Measurements from ENCODE around the gene GGA1.
A peak's percentile ranks its signal among the peaks of the same experiment; 100 is the strongest.
"Not testable (repeated sequence)": the region's sequence is repeated elsewhere in the genome, so short reads cannot be mapped to it uniquely, and the experiment has no call there.

The GGA1 gene

DNA sequence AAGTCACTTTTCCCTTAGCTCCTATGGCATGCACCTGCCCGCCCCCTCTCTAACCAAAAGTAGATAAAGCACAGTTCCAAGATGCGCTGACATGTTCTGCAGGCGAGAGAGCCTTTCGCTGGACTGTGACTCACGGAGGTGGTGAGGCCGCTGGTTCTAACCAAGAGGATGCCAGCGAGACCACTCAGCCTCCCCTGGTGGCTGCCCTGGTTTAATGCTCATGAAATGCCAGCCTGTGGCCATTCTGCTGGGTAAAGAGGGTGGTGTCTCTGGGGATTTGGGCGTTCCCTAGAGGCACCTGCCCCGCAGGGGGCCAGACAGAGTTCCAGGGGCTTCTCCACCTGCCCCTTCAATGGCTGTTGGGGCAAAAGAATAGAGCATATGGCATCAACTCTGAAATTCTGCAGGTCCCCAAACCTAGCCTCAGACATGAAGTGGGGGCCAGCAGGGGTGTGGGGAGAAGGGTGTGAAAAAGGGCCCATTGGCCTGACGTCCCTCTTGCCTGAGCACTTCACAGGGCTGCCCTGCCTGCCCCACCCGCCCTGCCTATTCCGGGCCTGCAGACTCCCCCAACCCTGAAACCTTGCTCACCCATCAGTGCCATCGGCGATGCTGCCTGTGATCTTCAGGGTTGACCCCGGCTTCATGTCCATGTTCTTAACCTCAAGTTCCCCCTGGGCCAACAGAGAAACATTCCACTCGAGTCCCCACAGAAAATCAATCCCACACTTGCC is 37.2 kb upstream of the GGA1 start:
- no peak for DNase-seq

DNA sequence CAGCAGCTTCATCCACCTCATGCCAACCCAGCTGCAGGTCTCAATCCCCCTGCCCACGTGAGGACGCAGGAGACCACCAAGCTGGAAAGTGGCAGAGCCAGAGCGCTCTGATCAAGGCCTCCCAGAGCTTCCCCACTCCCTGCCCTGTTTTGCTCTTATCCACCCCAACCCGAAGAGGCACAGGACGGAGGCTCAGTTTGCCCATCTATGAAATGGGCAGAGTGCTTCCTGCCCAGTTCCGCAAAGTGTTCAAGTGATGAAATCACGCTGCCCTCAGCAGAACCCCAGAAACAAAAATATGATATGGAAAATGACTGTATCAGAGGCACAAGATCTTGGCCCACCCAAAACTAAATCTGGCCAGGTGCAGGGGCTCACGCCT is 36.7 kb upstream of the GGA1 start:
- no peak for DNase-seq

DNA sequence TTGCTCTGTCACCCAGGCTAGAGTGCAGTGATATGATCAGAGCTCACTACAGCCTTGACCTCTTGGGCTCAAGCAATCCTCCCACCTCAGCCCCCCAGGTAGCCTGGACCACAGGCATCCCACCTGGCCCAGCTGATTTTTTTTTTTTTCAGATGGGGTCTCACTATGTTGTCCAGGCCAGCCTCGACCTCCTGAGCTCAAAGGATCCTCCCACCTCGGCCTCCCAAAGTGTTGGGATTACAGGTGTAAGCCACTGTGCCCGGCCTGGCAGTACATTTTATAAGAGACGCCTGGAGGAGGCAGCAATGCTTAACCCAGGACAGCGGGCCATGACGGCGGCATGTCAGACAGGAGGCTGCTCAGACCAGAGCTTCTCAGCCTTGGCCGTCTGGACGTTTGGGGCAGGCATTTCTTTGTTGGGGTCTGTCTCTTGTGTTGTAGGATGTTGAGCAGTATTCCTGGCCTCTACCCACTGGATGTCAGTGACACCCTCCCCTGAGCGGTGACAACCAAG is 33.1 kb upstream of the GGA1 start:
- no peak for DNase-seq

DNA sequence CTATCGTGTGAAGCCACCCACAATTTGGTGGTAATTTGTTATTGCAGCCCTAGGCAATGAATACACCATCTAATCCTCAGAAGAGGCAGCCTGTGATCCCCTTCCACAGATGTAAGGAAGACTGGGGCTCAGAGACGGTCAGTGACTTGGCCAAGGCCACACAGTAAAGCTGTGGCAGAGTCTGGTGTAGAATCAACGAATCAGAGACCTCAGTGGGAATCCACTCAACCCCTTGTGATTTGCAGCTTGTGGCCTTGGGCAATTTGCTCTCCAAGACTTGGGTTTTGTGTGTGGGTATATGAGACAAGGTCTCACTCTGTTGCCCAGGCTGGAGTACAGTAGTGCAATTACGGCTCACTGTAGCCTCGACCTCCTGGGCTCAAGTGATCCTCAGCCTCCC is 30.6 kb upstream of the GGA1 start:
- DNase-seq = no peak

DNA sequence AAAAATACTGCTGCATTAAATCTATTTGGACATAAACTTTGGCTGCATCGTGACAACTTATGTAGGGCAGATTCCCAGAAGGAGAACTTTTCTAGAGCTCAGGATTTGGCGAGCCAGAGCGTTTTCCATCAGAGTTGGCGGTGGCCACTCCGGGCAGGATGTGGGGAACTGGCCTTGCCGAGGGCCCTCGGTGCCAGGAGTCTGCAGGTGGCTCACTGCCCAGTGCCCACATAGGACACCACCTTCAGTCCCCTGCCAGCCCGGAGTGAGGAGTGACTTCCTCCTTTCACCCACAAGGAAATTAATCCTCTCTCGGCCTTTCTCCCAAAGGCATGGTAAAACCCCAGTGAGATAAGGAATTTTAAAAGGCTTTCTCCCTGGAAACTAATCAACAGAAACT is 27.1 kb upstream of the GGA1 start:
- DNase-seq = no peak

DNA sequence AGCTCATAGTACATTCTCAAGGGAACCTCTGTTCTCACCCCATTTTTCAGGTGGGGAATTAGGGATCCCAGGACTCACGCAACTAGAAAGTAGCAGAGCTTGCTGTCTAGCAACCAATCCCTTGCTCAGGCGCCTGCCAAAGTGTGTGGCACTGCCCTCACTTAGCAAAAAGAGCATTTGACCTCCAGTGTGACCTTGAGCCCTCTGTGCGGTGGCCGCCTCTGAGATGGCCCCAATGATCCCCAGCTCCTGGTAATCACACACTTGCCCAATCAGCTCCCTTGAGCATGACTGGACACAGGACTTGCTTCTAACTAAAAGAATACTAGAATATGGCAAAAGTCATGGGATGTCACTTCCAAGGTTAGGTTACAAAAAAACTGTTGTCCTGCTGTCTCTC is 26.1 kb upstream of the GGA1 start:
- no peak for DNase-seq

DNA sequence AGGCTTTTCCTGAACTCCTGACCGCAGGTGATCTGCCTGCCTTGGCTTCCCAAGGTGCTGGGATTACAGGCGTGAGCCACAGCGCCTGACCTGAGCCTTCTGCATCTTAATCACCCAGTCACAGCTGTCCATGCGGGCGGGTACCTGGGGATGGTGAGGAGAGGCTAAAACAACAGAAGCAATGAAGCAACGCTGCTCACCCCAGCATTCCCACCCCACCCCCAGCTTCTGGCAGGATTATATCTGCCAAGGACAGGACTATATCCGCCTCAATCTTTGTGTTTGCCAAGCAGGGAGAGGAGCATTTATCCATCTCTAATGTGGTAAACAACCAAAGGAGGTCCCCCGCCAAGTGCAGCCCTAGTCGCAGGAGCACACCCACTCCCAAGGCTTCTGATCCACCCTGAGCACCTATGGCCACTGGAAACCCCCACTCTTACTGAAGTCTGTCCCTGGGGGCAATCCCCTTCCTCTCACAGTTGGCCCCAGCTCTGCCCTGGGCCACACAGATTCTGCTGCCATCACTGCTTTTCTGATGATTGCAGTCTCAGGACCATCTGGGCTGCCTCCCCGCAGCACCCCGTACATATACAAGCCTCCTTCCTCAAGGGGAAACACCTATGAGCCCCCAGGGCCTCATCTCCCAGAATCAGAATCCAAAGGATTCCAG is 20.0 kb upstream of the GGA1 start:
- DNase-seq = no peak

DNA sequence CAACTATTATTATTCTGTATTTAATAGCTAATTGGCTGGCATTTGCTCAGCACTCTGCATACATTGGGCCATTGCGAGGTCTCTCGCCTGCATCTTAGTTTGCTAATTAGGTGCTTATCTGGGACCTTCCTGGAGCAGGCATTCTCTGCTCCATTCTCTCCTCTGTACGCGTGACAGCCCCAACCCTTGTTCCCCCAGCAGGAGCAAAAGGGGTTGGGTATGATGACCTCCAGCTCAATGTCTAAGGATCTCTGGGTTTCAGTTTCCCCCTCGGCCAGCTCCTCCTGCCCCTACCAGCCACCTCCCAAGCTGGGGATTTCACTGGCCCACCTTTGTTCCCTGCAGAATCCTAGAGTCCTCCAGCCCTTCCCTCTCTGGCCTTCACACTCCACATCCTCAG is 19.0 kb upstream of the GGA1 start:
- no peak for DNase-seq

DNA sequence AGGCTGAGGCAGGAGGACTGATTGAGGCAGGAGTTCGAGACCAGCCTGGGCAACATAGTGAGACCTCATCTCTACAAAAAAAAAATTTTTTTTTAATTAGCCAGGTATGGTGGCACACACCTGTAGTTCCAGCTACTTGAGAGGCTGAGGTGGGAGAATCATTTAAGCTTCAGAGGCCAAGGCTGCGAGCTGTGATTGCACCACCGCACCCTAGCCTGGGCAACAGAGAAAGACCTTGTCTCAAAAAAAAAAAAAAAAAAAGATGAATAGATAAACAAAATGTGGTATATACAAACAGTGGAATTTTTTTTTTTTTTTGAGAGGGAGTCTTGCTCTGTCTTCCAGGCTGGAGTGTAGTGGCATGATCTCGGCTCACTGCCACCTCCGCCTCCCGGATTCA is 17.6 kb upstream of the GGA1 start:
- DNase-seq = not testable (repeated sequence)

DNA sequence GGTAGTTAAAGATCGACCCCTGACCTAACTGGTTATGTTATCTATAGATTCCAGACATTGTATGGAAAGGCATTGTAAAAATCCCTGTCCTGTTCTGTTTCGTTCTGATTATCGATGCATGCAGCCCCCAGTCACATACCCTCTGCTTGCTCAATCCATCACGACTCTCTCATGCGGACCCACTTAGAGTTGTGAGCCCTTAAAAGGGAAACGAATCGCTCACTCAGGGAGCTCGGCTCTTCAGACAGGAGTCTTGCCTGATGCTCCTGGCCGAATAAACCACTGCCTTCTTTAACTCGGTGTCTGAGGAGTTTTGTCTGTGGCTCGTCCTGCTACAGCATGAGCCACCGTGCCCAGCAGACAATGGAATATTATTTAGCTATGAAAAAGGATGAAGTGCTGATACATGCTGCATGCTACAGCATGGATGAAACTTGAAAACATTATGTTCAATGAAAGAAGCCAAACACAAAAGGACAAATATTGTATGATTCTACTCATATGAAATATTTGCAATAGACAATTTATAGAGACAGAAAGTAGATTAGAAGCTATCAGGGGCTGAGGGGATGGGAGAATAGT is 16.7 kb upstream of the GGA1 start:
- DNase-seq = no peak

DNA sequence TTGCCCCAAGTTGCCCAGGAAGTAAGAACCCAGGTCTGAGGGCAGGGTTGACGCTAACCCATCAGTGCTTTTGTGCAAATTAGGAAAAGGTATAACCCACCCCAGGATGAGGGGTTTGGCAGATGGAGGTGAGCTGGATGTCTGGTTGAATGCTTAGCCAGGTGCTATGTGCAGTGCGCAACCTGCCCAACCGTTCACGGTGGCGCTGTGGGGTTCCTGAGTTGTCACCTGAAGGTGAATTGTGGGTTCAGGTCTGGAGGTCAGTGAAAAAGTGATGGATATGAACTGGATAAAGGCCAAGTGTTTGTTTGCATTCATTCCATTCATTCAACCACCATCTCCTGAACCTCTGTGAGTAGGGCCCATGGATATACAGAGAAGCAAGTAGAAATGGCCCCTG is 14.4 kb upstream of the GGA1 start:
- DNase-seq = no peak

DNA sequence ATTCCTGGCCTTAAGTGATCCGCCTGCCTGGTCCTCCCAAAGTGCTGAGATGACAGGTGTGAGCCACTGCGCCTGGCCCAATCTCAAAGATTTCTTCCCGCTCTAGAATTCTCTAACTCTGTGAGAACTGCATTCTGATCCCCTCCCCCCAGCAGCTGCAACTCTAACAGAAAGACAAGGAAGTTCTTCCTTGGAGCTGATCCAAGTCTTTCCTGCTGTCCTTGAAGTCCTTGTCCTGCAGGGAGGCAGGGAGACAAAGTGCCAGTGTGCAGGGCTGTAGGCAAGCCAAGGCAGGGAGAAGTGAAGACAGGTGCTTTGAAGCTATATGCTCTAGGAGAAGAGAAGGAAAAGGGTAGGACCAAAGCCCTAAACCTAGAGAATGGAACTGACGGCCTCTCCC is 9.5 kb upstream of the GGA1 start:
- DNase-seq = no peak

DNA sequence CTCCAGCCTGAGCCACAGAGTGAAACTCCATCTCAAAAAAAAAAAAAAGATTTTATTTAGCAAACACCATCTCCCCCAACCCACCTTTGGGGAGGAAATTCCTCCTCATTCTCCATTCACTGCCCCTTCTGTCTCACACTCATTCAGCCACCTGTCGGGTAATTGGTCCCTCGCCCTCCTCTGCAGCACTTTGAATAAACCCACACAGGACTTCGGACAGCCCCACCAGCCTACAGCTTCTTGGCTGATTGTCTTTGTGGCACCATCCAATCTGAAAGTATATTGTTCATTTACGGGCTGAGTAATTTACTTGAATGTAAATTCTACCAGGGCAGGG is 7.5 kb upstream of the GGA1 start:
- DNase-seq = no peak

DNA sequence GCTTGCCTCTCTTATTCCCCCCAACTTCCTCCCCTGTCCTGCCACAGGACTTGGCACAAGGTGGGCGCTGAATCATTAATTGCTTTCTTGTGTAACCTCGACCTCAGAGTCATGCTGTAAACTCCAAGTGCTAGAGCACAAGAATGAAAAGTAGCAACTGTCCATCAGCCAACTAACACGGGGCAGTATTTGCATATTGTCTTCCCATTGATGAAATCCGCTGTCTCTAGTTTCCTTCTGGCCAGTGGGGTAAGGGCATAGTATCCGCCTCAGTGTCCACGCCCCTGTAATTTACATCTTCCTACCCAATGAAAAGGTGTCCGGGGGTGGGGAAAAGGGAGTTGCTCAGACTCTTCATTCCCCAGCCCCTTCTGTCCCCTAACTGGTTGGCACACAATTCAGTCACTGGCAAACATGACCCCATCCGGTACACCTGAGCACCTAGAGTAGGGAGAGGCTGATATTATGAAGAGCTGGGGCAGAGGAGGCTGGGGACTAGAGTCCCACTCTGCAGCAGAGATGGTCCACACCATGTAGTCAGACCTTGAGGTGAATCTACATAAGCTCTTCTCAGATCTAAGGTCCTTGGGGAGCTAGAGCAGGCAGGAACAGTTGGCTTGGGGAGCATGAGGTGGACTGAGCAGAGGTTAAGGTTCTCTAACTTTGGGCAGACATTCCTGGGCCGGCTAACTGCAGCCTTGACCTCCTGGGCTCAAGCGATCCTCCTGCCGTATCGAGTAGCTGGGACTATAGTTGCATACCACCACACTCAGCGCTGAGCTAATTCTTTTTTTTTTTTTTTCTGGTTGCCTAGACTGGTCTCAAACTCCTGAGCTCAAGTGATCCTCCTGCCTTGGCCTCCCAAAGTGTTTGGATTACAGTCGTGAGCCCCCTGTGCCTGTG is 6.8 kb upstream of the GGA1 start:
- DNase-seq = no peak

DNA sequence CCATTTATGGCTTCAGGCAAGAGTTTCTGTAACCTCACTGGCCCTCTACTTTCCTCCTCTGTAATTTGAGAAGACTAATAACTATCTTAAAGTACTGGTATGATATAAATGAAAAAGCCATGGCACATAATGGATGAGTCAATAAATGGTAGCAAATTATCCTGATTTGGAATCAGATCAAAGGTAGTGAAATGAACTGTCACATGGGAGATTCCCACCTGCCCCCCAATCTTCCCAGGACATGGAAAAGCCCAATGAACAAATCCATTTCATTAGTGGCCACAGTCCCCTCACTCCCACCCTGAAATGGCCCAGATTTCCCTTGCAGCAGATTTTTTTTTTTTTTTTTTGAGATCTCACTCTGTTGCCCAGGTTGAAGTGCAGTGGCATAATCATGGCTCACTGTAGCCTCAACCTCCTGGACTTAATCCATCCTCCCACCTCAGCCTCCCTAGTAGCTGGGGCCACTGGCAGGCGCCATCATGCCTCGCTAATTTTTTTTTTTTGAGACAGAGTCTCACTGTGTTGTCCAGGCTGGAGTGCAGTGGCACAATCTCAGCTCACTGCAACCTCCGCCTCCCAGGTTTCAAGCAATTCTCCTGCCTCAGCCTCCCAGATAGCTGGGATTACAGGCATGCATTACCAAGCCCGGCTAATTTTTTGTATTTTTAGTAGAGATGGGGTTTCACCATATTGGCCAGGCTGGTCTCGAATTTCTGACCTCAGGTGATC is 5.9 kb upstream of the GGA1 start:
- DNase-seq = not testable (repeated sequence)

DNA sequence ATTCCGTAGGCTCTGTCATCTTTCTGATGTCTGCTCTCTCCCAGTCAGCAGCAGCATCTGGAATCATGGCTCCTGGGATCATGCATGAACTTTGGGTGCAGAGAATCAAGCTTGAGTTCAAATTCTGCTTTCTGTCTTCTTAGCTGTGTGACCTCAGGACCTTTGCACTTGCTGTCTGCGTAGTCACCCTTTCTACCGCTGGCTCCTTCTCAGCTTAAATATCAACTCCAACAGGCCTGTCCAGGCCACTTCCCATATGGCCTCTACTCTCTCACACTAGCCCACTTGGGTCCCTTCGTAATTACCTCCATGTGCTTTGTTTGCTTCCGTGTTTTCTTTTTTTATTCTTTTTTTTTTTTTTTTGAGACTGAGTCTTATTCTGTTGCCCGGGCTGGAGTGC is 4.6 kb upstream of the GGA1 start:
- DNase-seq = no peak

DNA sequence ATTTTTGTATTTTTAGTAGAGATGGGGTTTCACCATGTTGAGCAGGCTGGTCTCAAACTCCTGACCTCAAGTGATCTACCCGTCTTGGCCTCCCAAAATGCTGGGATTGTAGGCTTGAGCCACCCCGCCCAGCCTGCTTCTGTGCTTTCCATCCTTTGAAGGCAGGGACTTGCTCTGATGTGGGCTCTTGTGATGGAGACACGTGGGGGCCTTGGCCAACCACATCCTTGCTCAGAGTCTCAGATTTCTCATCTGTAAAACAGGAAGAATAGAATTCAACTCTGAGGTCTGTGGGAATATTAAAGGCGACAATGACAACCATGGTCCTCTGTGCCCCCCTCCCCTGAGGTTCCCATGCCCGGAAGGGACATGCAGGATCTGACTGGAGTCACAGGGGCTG is 3.8 kb upstream of the GGA1 start:
- no peak for DNase-seq

DNA sequence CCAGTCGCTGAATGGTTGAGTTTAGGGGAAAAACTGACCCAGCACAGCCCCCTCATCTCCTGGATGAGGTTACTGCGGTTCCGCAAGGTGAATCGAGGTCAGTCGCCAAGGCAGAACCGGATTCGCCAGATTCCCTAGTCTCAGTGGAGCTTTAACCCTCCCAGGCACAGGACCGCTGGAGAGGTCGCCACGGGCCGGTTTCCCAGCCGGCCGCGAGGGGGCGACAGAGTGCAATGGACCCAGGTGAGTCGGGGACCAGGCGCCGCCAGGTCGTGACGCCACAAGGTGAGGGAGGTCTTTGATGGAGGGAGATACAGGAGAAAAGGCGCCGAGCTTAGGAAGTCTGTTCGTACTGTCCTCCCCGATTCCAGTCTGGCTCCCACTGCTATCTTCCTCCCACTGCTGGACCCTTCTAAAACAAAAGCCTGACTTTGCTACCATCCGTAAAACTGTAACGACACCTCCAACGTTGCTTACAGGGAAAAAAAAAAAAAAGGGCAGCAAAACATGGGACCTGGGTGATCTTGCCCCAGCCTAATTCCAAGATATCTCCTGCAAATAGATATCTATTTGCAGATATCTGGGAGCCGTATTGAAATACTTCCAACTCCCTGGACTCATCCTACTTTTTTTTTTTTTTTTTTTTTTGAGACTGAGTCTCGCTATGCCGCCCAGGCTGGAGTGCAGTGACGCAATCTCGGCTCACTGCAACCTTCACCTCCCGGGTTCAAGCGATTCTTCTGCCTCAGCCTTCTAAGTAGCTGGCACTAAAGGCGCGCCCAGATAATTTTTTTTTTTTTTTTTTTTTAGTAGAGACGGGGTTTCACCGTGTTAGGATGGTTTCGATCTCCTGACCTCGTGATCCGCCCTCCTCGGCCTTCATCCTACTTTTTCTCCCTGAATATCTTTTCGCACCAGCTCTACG is 1.4 kb upstream of the GGA1 start:
- peak; percentile 44 for DNase-seq

DNA sequence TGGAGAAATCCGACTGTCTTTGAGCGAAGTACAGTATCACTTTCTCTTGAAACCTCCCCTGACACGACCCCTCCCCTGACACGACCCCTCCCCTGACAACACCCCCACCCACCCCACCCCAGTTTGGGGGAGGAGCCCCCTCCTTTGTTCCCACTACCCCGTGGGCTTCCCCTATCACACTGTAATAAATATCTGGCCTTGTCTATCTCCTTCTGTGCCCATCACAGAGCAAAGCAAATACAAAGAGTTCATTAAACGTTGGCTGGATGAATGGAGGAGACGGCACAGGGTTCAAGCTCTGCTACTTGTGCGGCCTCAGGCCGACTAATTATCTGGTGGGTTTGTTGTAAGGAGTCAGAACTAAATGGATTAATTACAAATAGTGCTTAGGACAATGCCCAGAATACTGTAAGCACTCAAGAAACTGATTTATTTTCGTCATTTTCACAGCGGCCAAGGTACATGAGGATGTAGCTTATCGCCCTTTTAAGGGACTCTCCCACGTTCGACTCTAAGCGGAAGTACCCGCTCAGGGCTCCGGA is 628 bp upstream of the GGA1 start:
- DNase-seq = no peak

DNA sequence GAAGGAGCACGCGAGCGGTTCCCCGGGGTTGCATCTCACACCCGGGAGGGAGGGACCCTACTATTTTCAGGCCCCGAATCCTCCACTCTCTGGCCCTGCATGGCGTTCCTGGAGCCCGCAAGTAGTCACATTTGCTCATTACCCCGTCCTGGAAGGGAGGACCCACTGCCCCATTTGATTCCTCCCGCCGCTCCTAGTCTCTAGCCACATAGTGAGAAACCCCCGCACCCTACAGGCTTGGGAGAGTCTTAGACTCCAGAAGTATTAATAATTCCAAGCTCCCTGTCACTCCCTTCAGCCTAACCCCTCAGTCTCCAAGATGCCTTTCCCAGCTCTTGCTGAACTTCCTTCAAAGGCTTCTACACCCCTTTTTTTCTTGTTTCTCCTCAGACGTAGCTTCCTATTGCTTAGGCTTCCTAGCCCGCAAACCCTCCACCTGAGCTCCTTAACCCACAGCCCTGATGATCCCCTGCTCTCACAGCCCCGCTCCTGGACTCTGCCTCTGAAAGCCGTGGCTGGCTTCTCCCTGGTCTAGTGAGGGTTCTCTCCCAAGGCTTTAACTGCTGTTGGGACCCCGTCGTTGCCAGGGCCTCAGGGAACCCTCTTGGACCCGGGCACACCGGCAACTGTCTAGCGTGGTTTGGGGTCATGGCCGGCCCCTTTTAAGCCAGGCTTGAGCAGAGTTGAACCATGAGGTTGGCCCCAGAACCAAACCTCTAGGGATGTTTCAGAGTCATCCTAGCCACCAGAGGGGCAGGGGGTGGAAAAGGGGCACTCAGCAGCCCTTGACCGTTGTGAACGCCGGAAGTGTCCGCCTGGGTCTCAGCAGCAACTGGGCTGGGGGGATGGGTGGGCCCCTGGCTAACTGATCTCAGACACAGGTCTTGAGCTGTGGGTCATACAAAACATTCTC is 862 bp downstream of the GGA1 start:
- DNase-seq = no peak

Data from NCI-H1417 treated with DMSO at 0.1 percent for 48 hours (cell line).